B cell (primary cell): ENCODE measurements around the gene TPRG1L. TPM values are rescaled to one million over a fixed set of nuclear protein-coding genes. Genes with fewer than 3 reads are reported as not detected.

Source experiments
- ATAC-seq: fragments of 200-7000 bp; cut with Tn5 transposase; one replicate; pipeline ENCODE4 v1.10.0; 2021; ENCODE audit warnings: low read depth, mild to moderate bottlenecking, moderate number of reproducible peaks, moderate library complexity
- CTCF ChIA-PET: fragments of 350-600 bp; sonication (Branson Sonifier 250); formaldehyde crosslinking; loops from one replicate; lab custom pipeline; 2021; ENCODE audit warnings: antibody characterized with exemption, inconsistent platforms; lab: Charles Lee
- POLR2A ChIA-PET: fragments of 350-600 bp; sonication (Branson Sonifier 250); formaldehyde crosslinking; loops from one replicate; lab custom pipeline; 2021; ENCODE audit warnings: antibody characterized with exemption; lab: Charles Lee
- DNase-seq: peaks from one replicate; pipeline ENCODE4 v3.0.0; 2013
- H2AFZ ChIP-seq: 2 replicates; pipeline ENCODE4 v1.6.1; 2012; ENCODE audit warnings: mild to moderate bottlenecking, low read depth, low read length; ENCODE audit not compliant: insufficient read depth, poor library complexity, severe bottlenecking
- H3K27ac ChIP-seq, 2 donors: 1 replicate in 1 of 2; 2 replicates in 1 of 2; pipeline ENCODE4 v1.5.1; 2012 to 2013; ENCODE audit warnings: low read length in 2 of 2, mild to moderate bottlenecking in 2 of 2, moderate library complexity in 1 of 2
- H3K27me3 ChIP-seq, 4 experiments: fragments of 200-600 bp in 1 of 4; sonication (generic) in 1 of 4; replicated peaks in 1 of 4; 1 replicate in 2 of 4; 2 replicates in 2 of 4; pipeline versions ENCODE4 v1.6.1 to v1.7.0; 2013 to 2016; ENCODE audit warnings: low read length in 3 of 4, mild to moderate bottlenecking in 2 of 4, mixed read lengths in 1 of 4, moderate library complexity in 1 of 4; ENCODE audit not compliant: insufficient read depth in 4 of 4, control insufficient read depth in 3 of 4; ENCODE audit errors: control extremely low read depth in 1 of 4
- H3K36me3 ChIP-seq, 2 experiments: replicated peaks in 1 of 2; 1 replicate in 1 of 2; 2 replicates in 1 of 2; pipeline versions ENCODE4 v1.6.1 to v1.7.1; 2013; ENCODE audit warnings: low read length in 1 of 2; ENCODE audit not compliant: insufficient read depth in 2 of 2, control insufficient read depth in 1 of 2; ENCODE audit errors: control extremely low read depth in 1 of 2, extremely low read depth in 1 of 2
- H3K4me1 ChIP-seq, 2 donors: fragments of 200-600 bp in 1 of 2; sonication (generic) in 1 of 2; 1 replicate in 1 of 2; 2 replicates in 1 of 2; pipeline versions ENCODE4 v1.5.1 to v1.6.1; 2013 to 2017; ENCODE audit warnings: low read length in 2 of 2; ENCODE audit not compliant: control insufficient read depth in 2 of 2, insufficient read depth in 2 of 2
- H3K4me2 ChIP-seq: replicated peaks from 2 replicates; pipeline ENCODE3; 2012; ENCODE audit warnings: mild to moderate bottlenecking, low read depth, low read length; ENCODE audit not compliant: poor library complexity, severe bottlenecking
- H3K4me3 ChIP-seq, 5 experiments: fragments of 200-600 bp in 1 of 5; sonication (generic) in 1 of 5; 1 replicate in 3 of 5; 2 replicates in 2 of 5; pipeline versions ENCODE4 v1.5.1 to v1.7.0; 2011 to 2016; ENCODE audit warnings: low read length in 4 of 5, mild to moderate bottlenecking in 4 of 5, low read depth in 2 of 5, control low read depth in 1 of 5, moderate library complexity in 1 of 5; ENCODE audit not compliant: insufficient read depth in 1 of 5; ENCODE audit errors: control extremely low read depth in 1 of 5, extremely low read depth in 1 of 5
- H3K79me2 ChIP-seq: fragments of 200-600 bp; sonication (generic); one replicate; pipeline ENCODE4 v1.6.0; 2016; ENCODE audit warnings: low read length; ENCODE audit not compliant: control insufficient read depth, insufficient read depth
- H3K9ac ChIP-seq: fragments of 200-600 bp; sonication (generic); 2 replicates; pipeline ENCODE4 v1.6.1; 2017; ENCODE audit warnings: mild to moderate bottlenecking, low read length, moderate library complexity
- H3K9me3 ChIP-seq, 3 donors: one replicate each; pipeline versions ENCODE4 v1.6.1 to v1.7.1; 2013; ENCODE audit warnings: low read length in 2 of 3; ENCODE audit not compliant: control insufficient read depth in 2 of 3, insufficient read depth in 1 of 3; ENCODE audit errors: control extremely low read depth in 1 of 3
- H4K20me1 ChIP-seq: 2 replicates; pipeline ENCODE4 v1.6.0; 2012; ENCODE audit warnings: mild to moderate bottlenecking, low read length; ENCODE audit not compliant: insufficient read depth, control insufficient read depth, poor library complexity, severe bottlenecking
- H3K27ac Mint-ChIP-seq: one replicate; pipeline ENCODE4 v1.8.0; 2021; ENCODE audit warnings: mixed read lengths
- H3K27me3 Mint-ChIP-seq: one replicate; pipeline ENCODE4 v1.8.0; 2021; ENCODE audit warnings: mixed read lengths
- H3K4me1 Mint-ChIP-seq: one replicate; pipeline ENCODE4 v1.8.0; 2021; ENCODE audit warnings: mixed read lengths
- H3K4me3 Mint-ChIP-seq: one replicate; pipeline ENCODE4 v1.8.0; 2021; ENCODE audit warnings: mixed read lengths
- H3K9me3 Mint-ChIP-seq: one replicate; pipeline ENCODE4 v1.8.0; 2022; ENCODE audit warnings: mixed read lengths; ENCODE audit not compliant: insufficient read depth
- EZH2 ChIP-seq: IDR thresholded peaks from 2 replicates; pipeline ENCODE4 v1.6.1; 2012; ENCODE audit warnings: borderline replicate concordance, low read depth, mild to moderate bottlenecking, moderate library complexity, low read length; ENCODE audit not compliant: insufficient read depth, poor library complexity, severe bottlenecking
- WGBS: methylation state at CpG from one replicate; pipeline ENCODE4 v1.1.5; 2013; ENCODE audit warnings: missing lambda C conversion rate; ENCODE audit not compliant: insufficient coverage; 5-methylcytosine and 5-hydroxymethylcytosine counted together
- intact Hi-C: fragments of 100-400 bp; cut with micrococcal nuclease; formaldehyde crosslinking; loops from one replicate; pipeline ENCODE4 v1.10.0; 2022
- polyA plus RNA-seq: library from polyadenylated mRNA; depleted of rRNA; stranded (reverse); fragments of >200 nt; gene quantifications from 2 replicates; pipeline ENCODE4 v1.2.3, GENCODE V29; 2012
- total RNA-seq, 2 donors: library from RNA; stranded (reverse); fragments of 120-200 nt in 1 of 2; gene quantifications; 1 replicate in 1 of 2; 2 replicates in 1 of 2; pipeline versions ENCODE4 v1.2.3 to v1.2.4, GENCODE V29; 2013 to 2022
- TF ChIP-seq, protein P1 (sequence below): fragments of 200-600 bp; IDR thresholded peaks from one replicate; pipeline ENCODE4 v1.8.0; 2022; ENCODE audit warnings: antibody characterized with exemption, mild to moderate bottlenecking

TPRG1L gene
- total and polyA plus RNA-seq, 2 donors (not counting 1 experiment from before 2014, with no cell fraction given), result 19.5 to 48.6 TPM

DNA sequence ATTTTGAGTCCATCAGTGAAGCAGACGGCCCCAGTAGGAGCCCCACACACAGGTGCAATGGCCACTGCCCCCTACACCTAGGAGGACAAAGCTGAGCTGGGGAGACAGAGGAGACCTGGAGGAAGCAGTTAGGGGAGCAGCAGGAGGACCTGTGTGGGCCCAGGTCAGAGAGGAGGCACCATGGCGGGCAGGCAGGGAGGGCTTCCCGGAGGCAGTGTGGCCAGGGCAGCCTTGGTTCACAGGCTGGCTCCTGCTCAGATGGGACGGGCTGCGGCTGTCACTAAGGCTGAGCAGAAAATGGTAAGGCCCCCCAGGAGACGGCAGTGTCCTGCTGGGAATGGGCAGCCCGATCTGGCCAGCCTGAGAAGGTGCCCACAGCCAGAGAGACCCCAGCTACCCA is 28.9 kb upstream of the TPRG1L start:
- no peak for ATAC-seq
- Histone ChIP-seq H3K27me3 (peaks cover 0 to 2% (median 0%) of the 10 kb centered on the region in 4 experiments), H3K36me3 (no peaks in the 10 kb centered on the region), H3K4me3 (no peak overlapping the region), H2AFZ (no peak overlapping the region), H3K9me3 (no peaks in the 10 kb centered on the region), H3K4me1 (peaks cover 27 to 38% of the 10 kb centered on the region in 2 donors), H4K20me1 (no peaks in the 10 kb centered on the region), H3K79me2 (no peaks in the 10 kb centered on the region), H3K9ac (no peak overlapping the region), H3K4me2 (no peak overlapping the region), H3K27ac (no peak overlapping the region)
- POLR2A ChIA-PET, result no interaction called here
- DNase-seq, result no peak
- Mint-ChIP-seq H3K4me3 (no peak overlapping the region), H3K27ac (no peak overlapping the region), H3K27me3 (no peaks in the 10 kb centered on the region), H3K9me3 (no peaks in the 10 kb centered on the region), H3K4me1 (peaks cover 24% of the 10 kb centered on the region)
- no peak for TF ChIP-seq EZH2
- TF ChIP-seq, protein P1, sequence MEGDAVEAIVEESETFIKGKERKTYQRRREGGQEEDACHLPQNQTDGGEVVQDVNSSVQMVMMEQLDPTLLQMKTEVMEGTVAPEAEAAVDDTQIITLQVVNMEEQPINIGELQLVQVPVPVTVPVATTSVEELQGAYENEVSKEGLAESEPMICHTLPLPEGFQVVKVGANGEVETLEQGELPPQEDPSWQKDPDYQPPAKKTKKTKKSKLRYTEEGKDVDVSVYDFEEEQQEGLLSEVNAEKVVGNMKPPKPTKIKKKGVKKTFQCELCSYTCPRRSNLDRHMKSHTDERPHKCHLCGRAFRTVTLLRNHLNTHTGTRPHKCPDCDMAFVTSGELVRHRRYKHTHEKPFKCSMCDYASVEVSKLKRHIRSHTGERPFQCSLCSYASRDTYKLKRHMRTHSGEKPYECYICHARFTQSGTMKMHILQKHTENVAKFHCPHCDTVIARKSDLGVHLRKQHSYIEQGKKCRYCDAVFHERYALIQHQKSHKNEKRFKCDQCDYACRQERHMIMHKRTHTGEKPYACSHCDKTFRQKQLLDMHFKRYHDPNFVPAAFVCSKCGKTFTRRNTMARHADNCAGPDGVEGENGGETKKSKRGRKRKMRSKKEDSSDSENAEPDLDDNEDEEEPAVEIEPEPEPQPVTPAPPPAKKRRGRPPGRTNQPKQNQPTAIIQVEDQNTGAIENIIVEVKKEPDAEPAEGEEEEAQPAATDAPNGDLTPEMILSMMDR, result no peak
- intact Hi-C loops, result no loop called here
- 91% methylated on average over 7 of the region's 7 CpGs for WGBS
- CTCF ChIA-PET, result no interaction called here

- Histone ChIP-seq H3K4me2 (peak overlapping the region; percentile 77), H3K79me2 (no peaks in the 10 kb centered on the region), H3K27ac (no peak overlapping the region), H3K4me1 (peaks cover 27 to 38% of the 10 kb centered on the region in 2 donors), H3K27me3 (peaks cover 0 to 2% (median 0%) of the 10 kb centered on the region in 4 experiments), H4K20me1 (no peaks in the 10 kb centered on the region), H3K36me3 (no peaks in the 10 kb centered on the region), H3K9me3 (no peaks in the 10 kb centered on the region), H2AFZ (peak overlapping the region; percentile 52), H3K4me3 (peak overlapping the region in 2 of 5 experiments; percentile 20 to 45), H3K9ac (peak overlapping the region; percentile 54)
- no peak for DNase-seq
- Mint-ChIP-seq H3K27me3 (no peaks in the 10 kb centered on the region), H3K9me3 (no peaks in the 10 kb centered on the region), H3K4me1 (peaks cover 24% of the 10 kb centered on the region), H3K4me3 (peak overlapping the region; percentile 85), H3K27ac (peak overlapping the region; percentile 50)
- no peak for TF ChIP-seq EZH2
- TF ChIP-seq, protein P1, result no peak
- intact Hi-C loops, result loop anchor here (1.0 kb wide), 1 partner anchor 19 kb away; no protein-coding TSS in a partner anchor
- 39% methylated on average over 25 of the region's 29 CpGs for WGBS
- ChIA-PET POLR2A (no interaction called here), CTCF (interaction anchor here (1.5 to 1.6 kb wide), 2 partner anchors 22 to 25 kb away, joined by 3 to 5 read pairs; no protein-coding TSS in a partner anchor)
- no peak for ATAC-seq
Measured at GRCh38 chr1:3596663-3597598, 27.9 kb upstream of the TPRG1L start.
